Measurements from ENCODE around the gene NANS. TPM values are rescaled to one million over a fixed set of nuclear protein-coding genes. Genes with fewer than 3 reads are reported as not detected.

NANS gene
- total RNA-seq, 1 experiment from 2014 or later, result 57.9 TPM

- peak; percentile 92; the same call in 1 of the 2 replicates for TF ChIP-seq JUN (CRISPR knock-in tag; IDR thresholded peaks at IDR 0.05)
- TF ChIP-seq E2F1 (CRISPR knock-in tag; IDR thresholded peaks at IDR 0.05), result peak; percentile 93
- TF ChIP-seq NFE2L1 (CRISPR knock-in tag; IDR thresholded peaks at IDR 0.05), result peak; percentile 93
- TF ChIP-seq ZNF219 (CRISPR knock-in tag; IDR thresholded peaks at IDR 0.05; ENCODE audit: borderline replicate concordance), result peak; percentile 93
- peak; percentile 99 for TF ChIP-seq ETV6 (CRISPR knock-in tag; IDR thresholded peaks at IDR 0.05)
- no peak for TF ChIP-seq CBFB (CRISPR knock-in tag; IDR thresholded peaks at IDR 0.05; ENCODE audit: low read depth)
- TF ChIP-seq CREB1 (CRISPR knock-in tag; IDR thresholded peaks at IDR 0.05), result 0 out of 2 replicates have a peak, but pooled peaks have one; percentile 43
- TF ChIP-seq FOXP4 (CRISPR knock-in tag; IDR thresholded peaks at IDR 0.05), result peak; percentile 99
- peak; percentile 93 for TF ChIP-seq ZNF232 (CRISPR knock-in tag; IDR thresholded peaks at IDR 0.05)
- peak; percentile 67 for TF ChIP-seq ATF1 (CRISPR knock-in tag; IDR thresholded peaks at IDR 0.05)
- peak; percentile 74 for TF ChIP-seq ZNF138 (CRISPR knock-in tag; conservative IDR thresholded peaks at IDR 0.05)
- peak; percentile 43; the same call in 1 of the 2 replicates for TF ChIP-seq NFYB (CRISPR knock-in tag; conservative IDR thresholded peaks at IDR 0.05; ENCODE audit: low read depth)
- TF ChIP-seq PRRX2 (CRISPR knock-in tag; IDR thresholded peaks at IDR 0.05), result no peak
- peak; percentile 96 for TF ChIP-seq TP53 (CRISPR knock-in tag; IDR thresholded peaks at IDR 0.05)
- TF ChIP-seq ESRRA (CRISPR knock-in tag; IDR thresholded peaks at IDR 0.05; ENCODE audit: borderline replicate concordance), result peak; percentile 92; the same call in 1 of the 2 replicates
- TF ChIP-seq FOXP1 (CRISPR knock-in tag; IDR thresholded peaks at IDR 0.05; ENCODE audit: borderline replicate concordance), result peak; percentile 96
- TF ChIP-seq NR3C1 (CRISPR knock-in tag; conservative IDR thresholded peaks at IDR 0.05; ENCODE audit: low read depth), result no peak
- TF ChIP-seq MYBL2 (CRISPR knock-in tag; IDR thresholded peaks at IDR 0.05), result peak; percentile 88
- no peak for TF ChIP-seq ZNF396 (CRISPR knock-in tag; IDR thresholded peaks at IDR 0.05; ENCODE audit: borderline replicate concordance)
- no peak; the same call in 1 of the 2 replicates for TF ChIP-seq MLX (CRISPR knock-in tag; IDR thresholded peaks at IDR 0.05)
- TF ChIP-seq USF1 (CRISPR knock-in tag; IDR thresholded peaks at IDR 0.05), result peak; percentile 75
- TF ChIP-seq ZNF423 (CRISPR knock-in tag; IDR thresholded peaks at IDR 0.05), result no peak
- TF ChIP-seq ATF3 (CRISPR knock-in tag; conservative IDR thresholded peaks at IDR 0.05), result no peak
- TF ChIP-seq CTCF (IDR thresholded peaks at IDR 0.05), result no peak
- TF ChIP-seq SP1 (CRISPR knock-in tag; conservative IDR thresholded peaks at IDR 0.05), result peak; percentile 85
- TF ChIP-seq SMAD4 (CRISPR knock-in tag; IDR thresholded peaks at IDR 0.05), result 0 out of 2 replicates have a peak, but pooled peaks have one; percentile 9
- TF ChIP-seq ZSCAN18 (CRISPR knock-in tag; IDR thresholded peaks at IDR 0.05), result no peak
- no peak for TF ChIP-seq GABPB1 (CRISPR knock-in tag; IDR thresholded peaks at IDR 0.05)
- TF ChIP-seq JAZF1 (CRISPR knock-in tag; IDR thresholded peaks at IDR 0.05), result no peak
- no peak for TF ChIP-seq ZNF416 (CRISPR knock-in tag; IDR thresholded peaks at IDR 0.05)
- peak; percentile 83; the same call in 1 of the 2 replicates for TF ChIP-seq SMAD3 (CRISPR knock-in tag; IDR thresholded peaks at IDR 0.05; ENCODE audit: borderline replicate concordance)
These were observed 31.2 kb downstream of the NANS start (continued) for GRCh38 chr9:98087420-98088354.
